ENCODE results near the gene RPL22. TPM values are rescaled to one million over a fixed set of nuclear protein-coding genes. Genes with fewer than 3 reads are reported as not detected.

Gene RPL22
- total RNA-seq, 1 experiment from 2014 or later = 309 TPM

DNA sequence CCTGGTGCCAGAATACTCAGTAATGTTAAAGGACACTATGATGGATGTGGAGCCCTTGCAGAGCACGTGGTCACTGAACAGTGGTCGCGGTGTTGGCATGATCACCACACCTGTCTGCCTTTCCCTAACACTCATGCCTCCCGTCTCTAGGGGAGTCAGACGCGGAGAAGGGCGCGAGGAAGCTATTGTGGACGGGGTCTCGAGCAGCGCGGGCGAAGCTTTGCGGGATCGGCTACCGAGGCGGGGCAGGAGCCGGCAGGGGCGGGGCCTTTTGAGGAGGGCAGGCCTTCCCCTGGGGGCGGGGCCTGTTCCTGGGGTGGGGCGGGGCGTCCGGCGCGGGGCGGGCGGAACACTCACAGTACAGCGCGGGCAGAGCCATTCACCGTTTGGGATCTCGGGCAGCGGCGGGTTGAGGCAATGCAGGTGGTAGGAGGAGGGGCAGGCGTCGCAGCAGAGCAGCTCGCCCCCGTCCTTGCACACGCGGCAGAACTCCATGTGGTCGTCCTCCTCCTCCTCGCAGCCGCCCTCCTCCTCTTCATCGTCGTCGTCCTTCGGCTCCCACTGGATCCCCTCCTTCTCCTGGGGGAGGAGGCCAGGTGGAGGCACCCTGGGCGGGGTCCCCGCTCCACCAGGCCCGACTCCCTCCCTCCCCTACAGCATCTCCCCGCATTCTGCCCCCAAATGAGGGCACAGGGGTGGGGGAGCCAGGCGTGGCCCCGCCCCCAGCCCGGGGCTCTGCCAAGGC is 50.7 kb downstream of the RPL22 start:
- no peak overlapping the region for H3K27ac ChIP-seq (ENCODE audit: low read length)
- no peaks in the 10 kb centered on the region for H3K27me3 ChIP-seq (ENCODE audit: control insufficient read depth, insufficient read depth, low read length)
- no TSS peak for BruUV-seq (replicated peaks)
- CTCF ChIA-PET = no interaction called here
- no peaks in the 10 kb centered on the region for H3K9me3 ChIP-seq (ENCODE audit: control insufficient read depth, insufficient read depth, low read depth, low read length)
- H3K4me3 ChIP-seq (ENCODE audit: low read depth in 2 of 2, low read length in 2 of 2) = no peak overlapping the region
- no peak for DNase-seq (ENCODE audit: low read depth, low spot score)
- POLR2A ChIA-PET = no interaction called here
- no peaks in the 10 kb centered on the region for H3K4me1 ChIP-seq (ENCODE audit: control insufficient read depth, insufficient read depth, low read length)
- in situ Hi-C loops (cut with HindIII; ENCODE audit: low pct_unique_long_range_greater_than_20kb, low sequenced_read_pairs) = no loop called here
- intact Hi-C loops (cut with micrococcal nuclease; ENCODE audit: unreplicated experiment) = no loop called here
- peak; percentile 56 for ATAC-seq
- TF ChIP-seq SIN3A (IDR thresholded peaks at IDR 0.05; ENCODE audit: borderline replicate concordance, insufficient read depth, low read depth, low read length) (no peak), TCF7L2 (IDR thresholded peaks at IDR 0.05; ENCODE audit: low read depth, low read length) (no peak), POLR2AphosphoS5 (IDR thresholded peaks at IDR 0.05; ENCODE audit: low read depth, low read length) (no peak)
- TF ChIP-seq, protein P1, sequence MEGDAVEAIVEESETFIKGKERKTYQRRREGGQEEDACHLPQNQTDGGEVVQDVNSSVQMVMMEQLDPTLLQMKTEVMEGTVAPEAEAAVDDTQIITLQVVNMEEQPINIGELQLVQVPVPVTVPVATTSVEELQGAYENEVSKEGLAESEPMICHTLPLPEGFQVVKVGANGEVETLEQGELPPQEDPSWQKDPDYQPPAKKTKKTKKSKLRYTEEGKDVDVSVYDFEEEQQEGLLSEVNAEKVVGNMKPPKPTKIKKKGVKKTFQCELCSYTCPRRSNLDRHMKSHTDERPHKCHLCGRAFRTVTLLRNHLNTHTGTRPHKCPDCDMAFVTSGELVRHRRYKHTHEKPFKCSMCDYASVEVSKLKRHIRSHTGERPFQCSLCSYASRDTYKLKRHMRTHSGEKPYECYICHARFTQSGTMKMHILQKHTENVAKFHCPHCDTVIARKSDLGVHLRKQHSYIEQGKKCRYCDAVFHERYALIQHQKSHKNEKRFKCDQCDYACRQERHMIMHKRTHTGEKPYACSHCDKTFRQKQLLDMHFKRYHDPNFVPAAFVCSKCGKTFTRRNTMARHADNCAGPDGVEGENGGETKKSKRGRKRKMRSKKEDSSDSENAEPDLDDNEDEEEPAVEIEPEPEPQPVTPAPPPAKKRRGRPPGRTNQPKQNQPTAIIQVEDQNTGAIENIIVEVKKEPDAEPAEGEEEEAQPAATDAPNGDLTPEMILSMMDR (IDR thresholded peaks at IDR 0.05) = no peak
- TF ChIP-seq, protein P2, sequence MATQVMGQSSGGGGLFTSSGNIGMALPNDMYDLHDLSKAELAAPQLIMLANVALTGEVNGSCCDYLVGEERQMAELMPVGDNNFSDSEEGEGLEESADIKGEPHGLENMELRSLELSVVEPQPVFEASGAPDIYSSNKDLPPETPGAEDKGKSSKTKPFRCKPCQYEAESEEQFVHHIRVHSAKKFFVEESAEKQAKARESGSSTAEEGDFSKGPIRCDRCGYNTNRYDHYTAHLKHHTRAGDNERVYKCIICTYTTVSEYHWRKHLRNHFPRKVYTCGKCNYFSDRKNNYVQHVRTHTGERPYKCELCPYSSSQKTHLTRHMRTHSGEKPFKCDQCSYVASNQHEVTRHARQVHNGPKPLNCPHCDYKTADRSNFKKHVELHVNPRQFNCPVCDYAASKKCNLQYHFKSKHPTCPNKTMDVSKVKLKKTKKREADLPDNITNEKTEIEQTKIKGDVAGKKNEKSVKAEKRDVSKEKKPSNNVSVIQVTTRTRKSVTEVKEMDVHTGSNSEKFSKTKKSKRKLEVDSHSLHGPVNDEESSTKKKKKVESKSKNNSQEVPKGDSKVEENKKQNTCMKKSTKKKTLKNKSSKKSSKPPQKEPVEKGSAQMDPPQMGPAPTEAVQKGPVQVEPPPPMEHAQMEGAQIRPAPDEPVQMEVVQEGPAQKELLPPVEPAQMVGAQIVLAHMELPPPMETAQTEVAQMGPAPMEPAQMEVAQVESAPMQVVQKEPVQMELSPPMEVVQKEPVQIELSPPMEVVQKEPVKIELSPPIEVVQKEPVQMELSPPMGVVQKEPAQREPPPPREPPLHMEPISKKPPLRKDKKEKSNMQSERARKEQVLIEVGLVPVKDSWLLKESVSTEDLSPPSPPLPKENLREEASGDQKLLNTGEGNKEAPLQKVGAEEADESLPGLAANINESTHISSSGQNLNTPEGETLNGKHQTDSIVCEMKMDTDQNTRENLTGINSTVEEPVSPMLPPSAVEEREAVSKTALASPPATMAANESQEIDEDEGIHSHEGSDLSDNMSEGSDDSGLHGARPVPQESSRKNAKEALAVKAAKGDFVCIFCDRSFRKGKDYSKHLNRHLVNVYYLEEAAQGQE (IDR thresholded peaks at IDR 0.05; ENCODE audit: insufficient read depth in 1 of 2, low read depth in 2 of 2, low read length in 1 of 2) = no peak
- H3K36me3 ChIP-seq (ENCODE audit: control insufficient read depth, insufficient read depth, low read length) = no peaks in the 10 kb centered on the region

DNA sequence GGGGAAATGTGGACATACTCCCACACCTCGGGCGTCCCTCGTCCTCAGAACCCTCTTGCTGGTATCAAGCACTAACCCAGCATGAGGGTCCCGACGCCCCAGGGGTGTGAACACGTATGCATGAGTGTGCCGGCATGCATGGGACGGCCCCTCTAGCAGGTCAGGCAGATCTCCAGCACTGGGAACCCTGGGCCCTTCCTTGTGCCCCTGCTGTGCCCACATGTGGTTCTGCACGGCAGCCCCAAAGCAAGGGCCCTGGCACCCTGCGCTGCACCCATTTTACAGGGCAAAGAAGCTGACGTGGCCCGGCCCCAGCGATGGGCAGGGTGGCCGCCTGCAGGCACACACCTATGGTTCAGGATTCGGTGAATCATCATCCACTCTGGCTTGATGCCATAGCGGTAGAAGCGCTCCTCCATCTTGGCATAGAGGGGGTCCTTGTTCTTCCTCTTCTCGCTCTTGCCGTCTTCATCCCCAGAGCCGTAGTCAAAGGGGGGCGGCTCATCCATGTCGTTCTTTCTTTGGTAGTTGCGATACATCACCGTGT is 53.5 kb downstream of the RPL22 start:
- DNase-seq (ENCODE audit: low read depth, low spot score) (no peak), ATAC-seq (no peak)
- in situ Hi-C loops (cut with HindIII; ENCODE audit: low pct_unique_long_range_greater_than_20kb, low sequenced_read_pairs) = no loop called here
- Histone ChIP-seq H3K4me3 (ENCODE audit: low read depth in 2 of 2, low read length in 2 of 2) (no peak overlapping the region), H3K36me3 (ENCODE audit: control insufficient read depth, insufficient read depth, low read length) (0 out of 2 replicates have a peak, but pooled peaks cover 4% of the 10 kb centered on the region), H3K4me1 (ENCODE audit: control insufficient read depth, insufficient read depth, low read length) (no peaks in the 10 kb centered on the region), H3K9me3 (ENCODE audit: control insufficient read depth, insufficient read depth, low read depth, low read length) (no peaks in the 10 kb centered on the region), H3K27ac (ENCODE audit: low read length) (no peak overlapping the region), H3K27me3 (ENCODE audit: control insufficient read depth, insufficient read depth, low read length) (no peaks in the 10 kb centered on the region)
- no TSS peak for BruUV-seq (replicated peaks)
- ChIA-PET POLR2A (interaction anchor here (0.6 kb wide), 1 partner anchor 349 kb away, joined by 7 read pairs; no protein-coding TSS in a partner anchor), CTCF (no interaction called here)
- TF ChIP-seq SIN3A (IDR thresholded peaks at IDR 0.05; ENCODE audit: borderline replicate concordance, insufficient read depth, low read depth, low read length) (no peak), POLR2AphosphoS5 (IDR thresholded peaks at IDR 0.05; ENCODE audit: low read depth, low read length) (no peak), TCF7L2 (IDR thresholded peaks at IDR 0.05; ENCODE audit: low read depth, low read length) (no peak)
- TF ChIP-seq, protein P1 (IDR thresholded peaks at IDR 0.05) = no peak
- TF ChIP-seq, protein P2 (IDR thresholded peaks at IDR 0.05; ENCODE audit: insufficient read depth in 1 of 2, low read depth in 2 of 2, low read length in 1 of 2) = no peak
- intact Hi-C loops (cut with micrococcal nuclease; ENCODE audit: unreplicated experiment) = no loop called here

Data from Panc1 (cell line).